Choroid plexus epithelial cell (primary cell): ENCODE data around the gene IL6.
A peak's percentile ranks its signal among the peaks of the same experiment; 100 is the strongest.

Experiments
- DNase-seq: peaks from one replicate; pipeline ENCODE4 v3.0.0-alpha.2; 2010; ENCODE audit warnings: low read depth
- H3K4me3 ChIP-seq: 2 replicates; pipeline ENCODE4 v1.5.1; 2011; ENCODE audit warnings: low read depth, mild to moderate bottlenecking, control low read depth, low read length, moderate library complexity
- TF ChIP-seq, protein P1 (sequence below): conservative IDR thresholded peaks from 2 replicates; pipeline ENCODE4 v1.5.1; 2011; ENCODE audit warnings: low read depth, mild to moderate bottlenecking, control low read depth, inconsistent platforms, low read length, moderate library complexity

The IL6 gene

DNA sequence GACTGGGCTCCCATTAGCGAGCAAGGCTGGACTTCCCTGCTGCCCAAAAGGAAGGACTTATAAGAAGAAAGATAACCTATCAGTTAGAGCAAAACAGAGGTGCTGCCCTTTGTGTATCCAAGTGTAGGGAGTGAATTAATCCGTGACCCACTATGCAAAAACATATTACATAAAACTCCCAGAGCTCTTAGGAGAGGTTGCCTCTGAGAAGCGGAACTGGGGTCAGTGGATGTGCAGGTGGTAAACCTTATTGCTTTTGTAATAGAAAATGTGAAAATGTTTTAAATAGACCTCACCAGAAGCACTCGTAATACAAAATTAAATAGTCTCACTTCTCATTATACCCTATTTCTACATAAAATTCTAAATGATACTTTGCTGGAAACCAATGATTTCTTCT, 17.1 kb upstream of the IL6 start:
- H3K4me3 ChIP-seq: no peak overlapping the region
- TF ChIP-seq, protein P1, sequence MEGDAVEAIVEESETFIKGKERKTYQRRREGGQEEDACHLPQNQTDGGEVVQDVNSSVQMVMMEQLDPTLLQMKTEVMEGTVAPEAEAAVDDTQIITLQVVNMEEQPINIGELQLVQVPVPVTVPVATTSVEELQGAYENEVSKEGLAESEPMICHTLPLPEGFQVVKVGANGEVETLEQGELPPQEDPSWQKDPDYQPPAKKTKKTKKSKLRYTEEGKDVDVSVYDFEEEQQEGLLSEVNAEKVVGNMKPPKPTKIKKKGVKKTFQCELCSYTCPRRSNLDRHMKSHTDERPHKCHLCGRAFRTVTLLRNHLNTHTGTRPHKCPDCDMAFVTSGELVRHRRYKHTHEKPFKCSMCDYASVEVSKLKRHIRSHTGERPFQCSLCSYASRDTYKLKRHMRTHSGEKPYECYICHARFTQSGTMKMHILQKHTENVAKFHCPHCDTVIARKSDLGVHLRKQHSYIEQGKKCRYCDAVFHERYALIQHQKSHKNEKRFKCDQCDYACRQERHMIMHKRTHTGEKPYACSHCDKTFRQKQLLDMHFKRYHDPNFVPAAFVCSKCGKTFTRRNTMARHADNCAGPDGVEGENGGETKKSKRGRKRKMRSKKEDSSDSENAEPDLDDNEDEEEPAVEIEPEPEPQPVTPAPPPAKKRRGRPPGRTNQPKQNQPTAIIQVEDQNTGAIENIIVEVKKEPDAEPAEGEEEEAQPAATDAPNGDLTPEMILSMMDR: no peak
- DNase-seq: no peak

DNA sequence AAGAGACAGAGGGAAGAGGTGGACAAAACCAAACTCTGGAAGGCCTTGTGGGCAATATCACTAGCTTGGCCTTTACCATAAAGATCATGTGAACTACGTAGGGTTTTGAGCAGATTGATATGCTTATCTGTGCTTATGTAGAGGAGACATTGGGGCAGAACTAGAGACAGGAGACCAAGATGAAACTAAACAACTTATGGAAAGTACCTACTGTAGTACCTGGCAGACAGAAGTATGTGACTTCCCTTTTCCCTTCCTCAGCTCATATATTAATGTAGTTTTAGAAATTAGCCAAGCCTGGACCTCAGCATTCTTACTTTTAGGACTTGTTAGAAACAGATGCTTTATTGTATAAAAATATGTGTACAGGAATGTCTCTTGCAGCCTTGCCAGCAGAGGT, 14.0 kb upstream of the IL6 start:
- H3K4me3 ChIP-seq: no peak overlapping the region
- DNase-seq: no peak
- TF ChIP-seq, protein P1: no peak

DNA sequence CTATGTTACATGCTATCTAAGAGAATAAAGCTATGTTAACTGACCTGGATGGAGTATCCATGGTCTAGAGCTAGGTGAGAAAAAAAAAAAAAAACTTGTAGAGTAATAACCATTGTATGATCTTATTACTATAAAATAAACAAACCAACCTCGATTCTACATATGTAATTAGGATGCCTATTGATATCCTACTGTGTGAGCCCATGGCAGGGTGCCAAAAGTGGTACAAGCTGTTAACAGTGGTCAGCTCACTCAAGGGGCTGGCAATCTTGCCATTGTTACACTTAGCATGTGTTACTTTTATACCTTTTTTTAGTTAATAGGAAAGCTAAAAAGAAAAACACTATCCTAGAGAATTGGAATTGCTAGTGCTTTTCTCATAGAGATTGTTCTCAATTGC, 13.5 kb upstream of the IL6 start:
- no peak overlapping the region for H3K4me3 ChIP-seq
- DNase-seq: no peak
- TF ChIP-seq, protein P1: no peak

DNA sequence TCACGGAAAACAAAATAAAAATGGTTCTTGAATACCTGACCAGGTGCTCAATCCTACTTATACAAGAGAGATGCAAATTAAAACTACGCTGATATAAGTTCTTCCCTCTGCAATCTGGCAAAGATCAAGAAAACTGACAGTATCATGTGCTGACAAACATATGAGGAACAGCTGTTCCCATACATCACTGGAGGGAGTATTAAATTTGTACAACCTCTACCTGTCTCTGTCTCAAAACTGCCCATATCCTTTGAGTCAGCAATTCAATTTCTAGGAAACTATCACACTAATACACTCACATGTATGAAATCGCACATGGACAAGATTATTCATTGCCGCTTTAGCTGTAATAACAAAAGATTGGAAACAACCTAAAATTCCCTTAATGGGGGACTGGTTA, 11.0 kb upstream of the IL6 start:
- H3K4me3 ChIP-seq: no peak overlapping the region
- DNase-seq: no peak
- TF ChIP-seq, protein P1: no peak

DNA sequence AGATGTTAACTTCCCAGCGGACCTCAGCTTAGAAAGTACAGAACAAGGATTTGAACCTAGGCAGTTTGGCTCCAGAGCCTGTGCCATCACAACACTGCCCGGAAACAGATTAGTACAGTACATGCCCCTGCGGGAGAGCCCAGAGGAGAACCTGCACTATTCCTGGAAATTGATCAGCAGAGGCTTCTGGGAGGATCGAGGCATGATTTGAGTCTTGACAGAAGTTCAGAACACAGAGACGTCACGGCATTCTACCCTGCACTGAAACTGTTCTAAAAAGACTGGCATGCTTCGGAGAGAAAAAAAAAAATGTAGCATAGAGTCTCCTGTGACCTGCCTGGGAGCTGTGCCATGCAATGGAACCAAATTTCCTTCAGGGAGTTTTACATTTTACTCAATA, 9.2 kb upstream of the IL6 start:
- no peak for DNase-seq
- no peak overlapping the region for H3K4me3 ChIP-seq
- TF ChIP-seq, protein P1: no peak

DNA sequence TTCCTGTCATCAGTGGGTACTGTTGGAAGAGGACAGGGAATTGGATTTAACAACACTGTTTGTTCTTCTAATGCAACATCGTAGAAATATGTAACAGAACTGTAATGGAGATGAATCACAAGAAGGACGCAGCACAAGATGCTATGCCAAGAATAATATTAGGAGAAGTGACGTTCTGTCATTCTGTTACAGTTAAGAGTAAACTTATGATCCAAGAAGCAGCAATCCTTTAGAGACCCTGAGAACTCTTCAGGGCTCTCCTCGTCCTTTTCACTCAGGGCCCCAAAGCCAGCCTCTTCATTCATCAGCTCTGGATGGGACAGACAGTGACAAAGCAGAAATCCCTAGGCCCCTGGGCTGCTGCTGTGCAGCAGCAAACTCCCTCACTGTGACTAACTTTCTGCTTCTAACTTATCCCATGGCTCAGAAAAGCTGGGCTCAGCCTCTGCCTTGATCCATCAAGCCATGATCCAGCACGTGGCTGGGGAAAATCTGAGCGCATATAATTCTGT, 8.7 kb upstream of the IL6 start:
- no peak overlapping the region for H3K4me3 ChIP-seq
- peak; percentile 94 for DNase-seq
- TF ChIP-seq, protein P1: no peak

DNA sequence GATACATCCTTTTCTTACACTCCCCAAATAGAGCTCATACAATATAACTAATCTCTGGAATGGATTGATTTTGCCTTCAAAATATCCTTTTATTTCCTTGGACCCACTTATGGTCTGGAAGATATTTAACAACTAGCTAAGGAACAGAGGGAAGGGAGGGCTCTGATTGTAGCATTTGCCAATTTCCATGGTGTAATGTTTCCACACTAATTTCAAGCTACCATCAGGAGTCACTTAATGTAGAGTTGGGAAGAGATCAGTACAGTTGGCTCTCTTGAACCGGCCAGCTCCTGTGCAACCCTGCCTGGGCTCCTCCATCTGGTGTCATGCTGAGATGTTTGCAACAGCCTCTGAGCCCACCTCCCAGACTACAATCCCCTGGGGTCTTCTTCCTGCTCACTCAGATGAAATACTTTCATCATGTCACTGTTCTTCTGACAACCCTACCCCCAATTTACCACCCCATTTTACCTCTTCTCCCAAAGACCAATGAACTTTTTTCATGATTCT, 8.0 kb upstream of the IL6 start:
- DNase-seq: peak; percentile 23
- H3K4me3 ChIP-seq: no peak overlapping the region
- TF ChIP-seq, protein P1: no peak
